ENCODE measurements around the gene RILPL2. TPM values are rescaled to one million over a fixed set of nuclear protein-coding genes. Genes with fewer than 3 reads are reported as not detected.
"Not testable (repeated sequence)": the region's sequence is repeated elsewhere in the genome, so short reads cannot be mapped to it uniquely, and the experiment has no call there.

The RILPL2 gene
- total RNA-seq, 2 donors from 2014 or later: 8.3 to 8.6 TPM

- no peaks in the 10 kb centered on the region for H3K27me3 ChIP-seq (replicated peaks; ENCODE audit: insufficient read depth)
- no peaks in the 10 kb centered on the region for H3K36me3 ChIP-seq
- H3K27ac ChIP-seq: peak within 1 kb of the TSS; percentile 99
- peak within 1 kb of the TSS; percentile 84 to 85 for H3K4me3 ChIP-seq
- H3K9me3 ChIP-seq: no peaks in the 10 kb centered on the region
- no peaks in the 10 kb centered on the region for H3K4me1 ChIP-seq (replicated peaks)
- under 1% methylated on average over 48 of the region's 48 CpGs for WGBS
- TF ChIP-seq POLR2AphosphoS5 (IDR thresholded peaks at IDR 0.05): peak; percentile 38
- peak; percentile 23 for TF ChIP-seq POLR2A (IDR thresholded peaks at IDR 0.05)
- TF ChIP-seq, protein P1, sequence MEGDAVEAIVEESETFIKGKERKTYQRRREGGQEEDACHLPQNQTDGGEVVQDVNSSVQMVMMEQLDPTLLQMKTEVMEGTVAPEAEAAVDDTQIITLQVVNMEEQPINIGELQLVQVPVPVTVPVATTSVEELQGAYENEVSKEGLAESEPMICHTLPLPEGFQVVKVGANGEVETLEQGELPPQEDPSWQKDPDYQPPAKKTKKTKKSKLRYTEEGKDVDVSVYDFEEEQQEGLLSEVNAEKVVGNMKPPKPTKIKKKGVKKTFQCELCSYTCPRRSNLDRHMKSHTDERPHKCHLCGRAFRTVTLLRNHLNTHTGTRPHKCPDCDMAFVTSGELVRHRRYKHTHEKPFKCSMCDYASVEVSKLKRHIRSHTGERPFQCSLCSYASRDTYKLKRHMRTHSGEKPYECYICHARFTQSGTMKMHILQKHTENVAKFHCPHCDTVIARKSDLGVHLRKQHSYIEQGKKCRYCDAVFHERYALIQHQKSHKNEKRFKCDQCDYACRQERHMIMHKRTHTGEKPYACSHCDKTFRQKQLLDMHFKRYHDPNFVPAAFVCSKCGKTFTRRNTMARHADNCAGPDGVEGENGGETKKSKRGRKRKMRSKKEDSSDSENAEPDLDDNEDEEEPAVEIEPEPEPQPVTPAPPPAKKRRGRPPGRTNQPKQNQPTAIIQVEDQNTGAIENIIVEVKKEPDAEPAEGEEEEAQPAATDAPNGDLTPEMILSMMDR (IDR thresholded peaks at IDR 0.05): no peak
- DNase-seq (ENCODE audit: low spot score): peak; percentile 66
- intact Hi-C loops (cut with DNase I): loop anchor here (10.0 kb wide), 1 partner anchor 63 kb away; no protein-coding TSS in a partner anchor
Measured at GRCh38 chr12:123457980-123458779, 21.7 kb upstream of the RILPL2 start, which contains the start of gene SNRNP35. Gene SNRNP35, plus strand, starts transcription at chr12:123458139. Its CDS starts 7,402 bp downstream, at chr12:123465541.

GRCh38 chr12:123453165-123453564, 16.7 kb upstream of the RILPL2 start:
- DNase-seq (ENCODE audit: low spot score): no peak
- TF ChIP-seq POLR2A (IDR thresholded peaks at IDR 0.05) (no peak), POLR2AphosphoS5 (IDR thresholded peaks at IDR 0.05) (no peak)
- TF ChIP-seq, protein P1 (IDR thresholded peaks at IDR 0.05): no peak
- Histone ChIP-seq H3K9me3 (no peaks in the 10 kb centered on the region), H3K27ac (no peak overlapping the region), H3K4me1 (replicated peaks) (no peaks in the 10 kb centered on the region), H3K27me3 (replicated peaks; ENCODE audit: insufficient read depth) (no peaks in the 10 kb centered on the region), H3K36me3 (no peaks in the 10 kb centered on the region), H3K4me3 (no peak overlapping the region)
- intact Hi-C loops (cut with DNase I): loop anchor here (10.0 kb wide), 1 partner anchor 58 kb away; no protein-coding TSS in a partner anchor
- WGBS: 49% methylated on average over 3 of the region's 3 CpGs

- not testable (repeated sequence) for H3K4me3 ChIP-seq; H3K9me3 ChIP-seq; H3K27me3 ChIP-seq (replicated peaks; ENCODE audit: insufficient read depth); H3K36me3 ChIP-seq; H3K27ac ChIP-seq; DNase-seq (ENCODE audit: low spot score); H3K4me1 ChIP-seq (replicated peaks)
- intact Hi-C loops (cut with DNase I): loop anchor here (10.0 kb wide), 1 partner anchor 57 kb away; no protein-coding TSS in a partner anchor
- 87% methylated on average over 1 of the region's 1 CpG for WGBS
Measured at GRCh38 chr12:123452276-123452550, 15.7 kb upstream of the RILPL2 start.

- Histone ChIP-seq H3K36me3 (no peaks in the 10 kb centered on the region), H3K27me3 (replicated peaks; ENCODE audit: insufficient read depth) (no peaks in the 10 kb centered on the region), H3K27ac (no peak overlapping the region), H3K4me1 (replicated peaks) (no peaks in the 10 kb centered on the region), H3K4me3 (no peak overlapping the region), H3K9me3 (no peaks in the 10 kb centered on the region)
- intact Hi-C loops (cut with DNase I): loop anchor here (10.0 kb wide), 1 partner anchor 56 kb away; no protein-coding TSS in a partner anchor
- no peak for DNase-seq (ENCODE audit: low spot score)
- TF ChIP-seq POLR2AphosphoS5 (IDR thresholded peaks at IDR 0.05): no peak
- no peak for TF ChIP-seq POLR2A (IDR thresholded peaks at IDR 0.05)
- TF ChIP-seq, protein P1 (IDR thresholded peaks at IDR 0.05): no peak
- 92% methylated on average over 9 of the region's 9 CpGs for WGBS
Measured at GRCh38 chr12:123450636-123451035, 14.2 kb upstream of the RILPL2 start.

GRCh38 chr12:123449856-123450255, 13.4 kb upstream of the RILPL2 start:
- no peaks in the 10 kb centered on the region for H3K9me3 ChIP-seq
- WGBS: 85% methylated on average over 4 of the region's 4 CpGs
- H3K27me3 ChIP-seq (replicated peaks; ENCODE audit: insufficient read depth): no peaks in the 10 kb centered on the region
- DNase-seq (ENCODE audit: low spot score): no peak
- H3K27ac ChIP-seq: no peak overlapping the region
- intact Hi-C loops (cut with DNase I): loop anchor here (5.0 to 10.0 kb wide), 2 partner anchors 55 to 88 kb away; partner anchors contain the start of gene SBNO1
- no peak for TF ChIP-seq POLR2AphosphoS5 (IDR thresholded peaks at IDR 0.05)
- TF ChIP-seq, protein P1 (IDR thresholded peaks at IDR 0.05): no peak
- no peak for TF ChIP-seq POLR2A (IDR thresholded peaks at IDR 0.05)
- no peak overlapping the region for H3K4me3 ChIP-seq
- no peaks in the 10 kb centered on the region for H3K4me1 ChIP-seq (replicated peaks)
- H3K36me3 ChIP-seq: no peaks in the 10 kb centered on the region

All from prostate gland (tissue), 2 donors.